ENCODE measurements around the gene STRIP1. TPM values are rescaled to one million over a fixed set of nuclear protein-coding genes. Genes with fewer than 3 reads are reported as not detected.

The STRIP1 gene
- total RNA-seq, 1 experiment from 2014 or later = 40.6 TPM

DNA sequence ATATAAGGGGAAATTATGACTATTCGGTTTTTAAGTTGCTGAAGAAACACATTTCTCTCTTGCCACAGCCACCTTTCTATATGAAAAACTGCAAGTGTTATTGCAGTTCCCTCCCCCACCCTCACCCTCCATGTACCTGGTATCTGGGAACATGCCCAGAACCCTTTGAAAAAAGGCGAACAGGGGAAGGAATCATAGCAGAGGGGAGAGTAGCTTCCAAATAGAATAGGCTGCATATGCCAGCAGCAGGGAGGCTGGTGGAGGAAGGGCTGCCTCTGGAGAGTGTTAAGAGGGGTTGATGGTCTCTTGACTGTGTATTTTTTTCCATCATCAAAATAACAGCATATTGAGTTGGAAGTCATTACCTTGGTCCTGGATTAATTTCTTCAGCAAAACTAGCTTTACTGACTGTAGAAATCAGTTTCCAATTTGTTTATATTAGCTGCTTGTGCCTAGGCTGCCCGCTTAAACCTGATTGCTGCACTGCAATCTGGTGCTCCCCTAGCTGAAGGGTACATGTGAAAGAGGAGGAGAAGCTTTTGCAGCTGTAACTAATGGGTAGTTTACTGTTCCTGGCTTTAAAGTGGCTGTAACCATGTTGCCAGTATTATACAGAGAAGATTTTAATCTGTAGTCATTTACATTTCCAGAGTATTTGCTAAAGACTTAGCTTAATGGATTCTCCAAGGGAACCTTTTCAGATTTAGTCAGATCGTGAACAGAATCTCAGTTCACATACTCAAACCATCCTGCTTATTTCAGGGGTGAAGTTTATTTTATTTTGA is 27.2 kb upstream of the STRIP1 start:
- Mint-ChIP-seq H3K4me1 (ENCODE audit: insufficient read depth, unreplicated experiment) (peaks cover 56% of the 10 kb centered on the region), H3K36me3 (ENCODE audit: insufficient read depth, unreplicated experiment) (peaks cover 34% of the 10 kb centered on the region), H3K4me3 (ENCODE audit: unreplicated experiment) (no peak overlapping the region), H3K27ac (ENCODE audit: low read depth, unreplicated experiment) (no peak overlapping the region), H3K27me3 (ENCODE audit: insufficient read depth, unreplicated experiment) (no peaks in the 10 kb centered on the region), H3K9me3 (ENCODE audit: unreplicated experiment) (no peaks in the 10 kb centered on the region)
- no peak for DNase-seq (ENCODE audit: unreplicated experiment)
- POLR2A ChIA-PET = interaction anchor here (0.7 to 5.4 kb wide), 10 partner anchors 9 to 461 kb away, joined by 3 to 70 read pairs (median 4); partner anchors contain the start of genes AHCYL1, AMPD2, GNAI3 and GNAT2
- BruUV-seq (replicated peaks) = no TSS peak
- CTCF ChIA-PET = interaction anchor here (0.6 to 9.5 kb wide), 11 partner anchors 9 to 466 kb away, joined by 3 to 104 read pairs (median 5); partner anchors contain the start of gene AHCYL1
- intact Hi-C loops (cut with micrococcal nuclease) = no loop called here
- TF ChIP-seq, protein P1, sequence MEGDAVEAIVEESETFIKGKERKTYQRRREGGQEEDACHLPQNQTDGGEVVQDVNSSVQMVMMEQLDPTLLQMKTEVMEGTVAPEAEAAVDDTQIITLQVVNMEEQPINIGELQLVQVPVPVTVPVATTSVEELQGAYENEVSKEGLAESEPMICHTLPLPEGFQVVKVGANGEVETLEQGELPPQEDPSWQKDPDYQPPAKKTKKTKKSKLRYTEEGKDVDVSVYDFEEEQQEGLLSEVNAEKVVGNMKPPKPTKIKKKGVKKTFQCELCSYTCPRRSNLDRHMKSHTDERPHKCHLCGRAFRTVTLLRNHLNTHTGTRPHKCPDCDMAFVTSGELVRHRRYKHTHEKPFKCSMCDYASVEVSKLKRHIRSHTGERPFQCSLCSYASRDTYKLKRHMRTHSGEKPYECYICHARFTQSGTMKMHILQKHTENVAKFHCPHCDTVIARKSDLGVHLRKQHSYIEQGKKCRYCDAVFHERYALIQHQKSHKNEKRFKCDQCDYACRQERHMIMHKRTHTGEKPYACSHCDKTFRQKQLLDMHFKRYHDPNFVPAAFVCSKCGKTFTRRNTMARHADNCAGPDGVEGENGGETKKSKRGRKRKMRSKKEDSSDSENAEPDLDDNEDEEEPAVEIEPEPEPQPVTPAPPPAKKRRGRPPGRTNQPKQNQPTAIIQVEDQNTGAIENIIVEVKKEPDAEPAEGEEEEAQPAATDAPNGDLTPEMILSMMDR (IDR thresholded peaks at IDR 0.05; ENCODE audit: unreplicated experiment) = no peak

DNA sequence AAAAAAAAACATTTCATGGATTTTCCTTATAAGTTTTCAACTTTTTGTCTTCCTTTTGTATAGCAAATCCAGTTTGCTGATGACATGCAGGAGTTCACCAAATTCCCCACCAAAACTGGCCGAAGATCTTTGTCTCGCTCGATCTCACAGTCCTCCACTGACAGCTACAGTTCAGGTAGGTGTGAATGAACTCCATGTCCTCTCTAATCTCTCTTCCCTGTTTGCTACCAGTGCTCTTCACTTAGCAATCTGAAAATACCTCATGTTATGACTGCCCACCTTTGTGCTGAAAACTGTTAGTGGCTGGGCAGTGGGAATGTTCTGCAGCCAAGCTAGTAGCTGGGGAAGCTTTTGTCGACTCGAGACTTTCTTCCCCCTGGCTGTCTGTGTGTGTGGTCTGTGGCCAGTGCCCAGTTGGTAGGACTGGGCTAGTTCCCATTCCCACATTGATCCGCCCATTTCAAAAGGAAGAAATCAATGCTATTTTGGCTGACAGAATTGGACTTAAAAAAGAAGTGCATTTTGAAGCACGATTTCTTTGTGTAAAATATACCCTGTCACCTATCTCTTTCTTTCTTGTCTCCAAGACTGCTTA is 25.4 kb upstream of the STRIP1 start:
- DNase-seq (ENCODE audit: unreplicated experiment) = no peak
- Mint-ChIP-seq H3K27me3 (ENCODE audit: insufficient read depth, unreplicated experiment) (no peaks in the 10 kb centered on the region), H3K4me3 (ENCODE audit: unreplicated experiment) (no peak overlapping the region), H3K36me3 (ENCODE audit: insufficient read depth, unreplicated experiment) (peaks cover 47% of the 10 kb centered on the region), H3K9me3 (ENCODE audit: unreplicated experiment) (no peaks in the 10 kb centered on the region), H3K4me1 (ENCODE audit: insufficient read depth, unreplicated experiment) (peaks cover 38% of the 10 kb centered on the region), H3K27ac (ENCODE audit: low read depth, unreplicated experiment) (peak overlapping the region; percentile 60)
- intact Hi-C loops (cut with micrococcal nuclease) = no loop called here
- no TSS peak for BruUV-seq (replicated peaks)
- CTCF ChIA-PET = interaction anchor here (4.2 to 12.2 kb wide), 3 partner anchors 20 to 232 kb away, joined by 87 to 104 read pairs (median 93); partner anchors contain the start of gene AHCYL1
- TF ChIP-seq, protein P1 (IDR thresholded peaks at IDR 0.05; ENCODE audit: unreplicated experiment) = no peak
- POLR2A ChIA-PET = interaction anchor here (0.7 to 4.7 kb wide), 2 partner anchors 19 to 24 kb away, joined by 3 to 48 read pairs; partner anchors contain the start of gene AHCYL1

DNA sequence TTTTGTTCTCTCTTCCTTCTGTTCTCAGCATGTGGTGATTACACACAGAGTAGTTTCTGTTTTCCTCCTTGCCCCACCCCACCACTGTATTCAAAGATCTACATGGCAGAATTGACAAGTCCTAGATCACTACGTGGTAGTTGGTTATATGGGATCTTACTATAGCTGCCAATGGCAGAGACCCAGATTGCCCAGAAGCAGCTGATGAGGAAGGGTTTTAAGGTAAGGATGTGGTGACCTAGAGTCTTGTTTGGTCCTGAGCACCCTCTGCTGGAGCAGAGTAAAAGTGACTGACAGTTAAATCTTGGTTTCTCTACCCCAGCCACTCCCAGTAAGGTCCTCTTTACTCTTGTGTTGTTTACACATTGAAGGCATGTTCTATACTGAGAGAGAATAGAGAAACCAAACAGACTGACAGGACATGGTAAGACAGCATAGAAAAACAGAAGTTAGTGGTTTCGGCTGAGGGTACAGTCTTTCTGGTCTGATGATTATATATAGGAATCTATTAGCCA is 22.8 kb upstream of the STRIP1 start:
- ChIA-PET POLR2A (interaction anchor here (0.7 to 4.7 kb wide), 8 partner anchors 11 to 463 kb away, joined by 3 to 48 read pairs (median 4); partner anchors contain the start of genes AHCYL1, GNAI3 and STRIP1), CTCF (interaction anchor here (0.5 to 12.2 kb wide), 27 partner anchors 8 to 1460 kb away, joined by 3 to 104 read pairs (median 4); partner anchors contain the start of gene AHCYL1)
- Mint-ChIP-seq H3K4me1 (ENCODE audit: insufficient read depth, unreplicated experiment) (peaks cover 13% of the 10 kb centered on the region), H3K27me3 (ENCODE audit: insufficient read depth, unreplicated experiment) (no peaks in the 10 kb centered on the region), H3K36me3 (ENCODE audit: insufficient read depth, unreplicated experiment) (peaks cover 73% of the 10 kb centered on the region), H3K9me3 (ENCODE audit: unreplicated experiment) (no peaks in the 10 kb centered on the region), H3K4me3 (ENCODE audit: unreplicated experiment) (no peak overlapping the region), H3K27ac (ENCODE audit: low read depth, unreplicated experiment) (peak overlapping the region; percentile 39)
- BruUV-seq (replicated peaks) = no TSS peak
- TF ChIP-seq, protein P1 (IDR thresholded peaks at IDR 0.05; ENCODE audit: unreplicated experiment) = peak; percentile 46
- intact Hi-C loops (cut with micrococcal nuclease) = loop anchor here (1.0 kb wide), 2 partner anchors 27 to 234 kb away; partner anchors contain the start of gene AHCYL1
- DNase-seq (ENCODE audit: unreplicated experiment) = peak; percentile 73

Measured in MCF 10A (cell line).